NCI-H524 treated with DMSO at 0.1 percent for 48 hours (cell line): ENCODE data around the gene GABRB1.
A peak's percentile ranks its signal among the peaks of the same experiment; 100 is the strongest.
"Not testable (repeated sequence)": the region's sequence is repeated elsewhere in the genome, so short reads cannot be mapped to it uniquely, and the experiment has no call there.

Experiments
- DNase-seq: peaks from one replicate; lab custom pipeline; 2025; lab: John Stamatoyannopoulos, UW

GABRB1 gene

DNA sequence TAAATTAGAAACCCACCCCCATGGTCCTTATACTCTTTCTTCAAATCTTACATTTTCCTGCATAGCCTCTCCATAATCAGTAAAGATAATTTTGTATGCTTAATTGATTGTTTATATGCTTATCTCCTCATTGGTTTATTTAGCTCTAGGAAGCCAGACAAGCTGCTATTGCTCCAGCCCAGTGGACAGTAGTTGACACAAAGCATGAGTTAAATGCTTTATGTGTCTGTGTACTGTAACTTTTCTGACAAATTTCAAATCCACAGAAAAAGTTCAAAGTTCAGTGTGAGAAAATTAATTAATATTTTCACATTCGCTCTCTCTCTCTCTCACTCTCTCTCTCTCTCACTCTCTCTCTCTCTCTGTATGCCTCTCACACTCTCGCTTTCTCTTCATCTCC, 181.7 kb downstream of the GABRB1 start:
- no peak for DNase-seq

DNA sequence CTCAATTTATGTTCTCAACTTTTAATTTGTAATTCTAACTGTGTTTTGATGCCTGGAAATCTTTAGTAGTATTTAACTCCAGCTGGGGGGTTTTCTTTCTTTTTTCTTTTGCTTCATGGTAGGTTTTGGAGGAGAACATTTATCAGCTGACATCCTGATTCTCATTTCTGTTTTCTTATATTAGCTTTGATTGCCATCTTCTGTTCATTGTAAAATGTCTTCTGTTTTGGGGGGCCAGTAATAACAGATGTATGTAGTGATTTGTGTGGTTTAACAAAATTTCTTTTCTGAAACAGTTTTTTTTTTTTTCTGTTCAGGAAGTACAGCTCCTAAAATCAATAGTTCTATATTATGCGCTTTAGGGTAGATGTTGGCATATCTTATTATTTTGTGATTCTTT, 182.2 kb downstream of the GABRB1 start:
- no peak for DNase-seq

GRCh38 chr4:47213971-47214370, 182.6 kb downstream of the GABRB1 start:
- no peak for DNase-seq

- DNase-seq: no peak
Observed at GRCh38 chr4:47215759-47216158, 184.4 kb downstream of the GABRB1 start.

DNA sequence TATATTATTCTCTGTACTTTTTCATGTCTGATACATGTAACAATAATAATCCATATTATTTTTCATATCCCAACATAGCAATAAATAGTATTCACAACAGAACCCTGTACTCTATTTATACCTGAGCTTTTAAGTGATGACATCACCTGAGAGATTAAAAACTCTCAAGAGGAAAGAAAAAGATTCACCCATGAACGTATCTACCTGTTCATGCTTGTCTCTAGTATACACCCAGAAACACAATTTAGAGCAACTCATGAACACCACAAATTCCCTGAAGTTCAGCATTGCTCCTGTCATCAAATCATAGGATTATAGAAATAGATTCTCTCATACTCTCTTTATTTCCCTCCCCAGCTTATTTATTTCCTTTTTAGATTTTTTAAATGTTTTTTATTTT, 185.9 kb downstream of the GABRB1 start:
- no peak for DNase-seq

GRCh38 chr4:47217884-47218283, 186.5 kb downstream of the GABRB1 start:
- DNase-seq: no peak

GRCh38 chr4:47218631-47219030, 187.3 kb downstream of the GABRB1 start:
- no peak for DNase-seq

GRCh38 chr4:47219586-47219985, 188.2 kb downstream of the GABRB1 start:
- DNase-seq: no peak

- DNase-seq: no peak
Observed at GRCh38 chr4:47221721-47222120, 190.4 kb downstream of the GABRB1 start.

GRCh38 chr4:47222276-47222675, 190.9 kb downstream of the GABRB1 start:
- DNase-seq: no peak

GRCh38 chr4:47224361-47224760, 193.0 kb downstream of the GABRB1 start:
- no peak for DNase-seq

GRCh38 chr4:47235721-47236120, 204.4 kb downstream of the GABRB1 start:
- no peak for DNase-seq

GRCh38 chr4:47238667-47239066, 207.3 kb downstream of the GABRB1 start:
- DNase-seq: no peak

GRCh38 chr4:47239649-47240048, 208.3 kb downstream of the GABRB1 start:
- no peak for DNase-seq

GRCh38 chr4:47251348-47252135, 220.2 kb downstream of the GABRB1 start:
- no peak for DNase-seq

- DNase-seq: no peak
Observed at GRCh38 chr4:47263721-47264120, 232.4 kb downstream of the GABRB1 start.

GRCh38 chr4:47270201-47270888, 239.0 kb downstream of the GABRB1 start:
- no peak for DNase-seq

DNA sequence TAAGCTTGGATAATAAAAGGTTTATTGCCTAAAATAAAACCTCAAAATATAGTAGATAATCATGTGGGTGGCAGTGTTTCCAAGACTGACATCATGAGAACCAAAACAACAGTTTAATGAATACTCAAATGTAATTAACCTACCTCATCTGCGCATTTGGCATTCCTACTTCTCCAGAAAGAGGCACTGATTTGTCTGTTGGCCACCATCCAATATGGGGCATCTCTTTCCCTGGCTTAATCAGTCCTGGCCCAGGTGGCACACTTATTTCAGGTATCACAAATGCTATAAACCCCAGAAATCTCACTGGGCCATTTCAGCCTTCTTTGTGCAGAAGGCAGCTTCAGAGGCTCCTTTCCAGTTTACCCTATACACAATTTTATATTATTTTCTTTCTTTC, 239.9 kb downstream of the GABRB1 start:
- DNase-seq: no peak

DNA sequence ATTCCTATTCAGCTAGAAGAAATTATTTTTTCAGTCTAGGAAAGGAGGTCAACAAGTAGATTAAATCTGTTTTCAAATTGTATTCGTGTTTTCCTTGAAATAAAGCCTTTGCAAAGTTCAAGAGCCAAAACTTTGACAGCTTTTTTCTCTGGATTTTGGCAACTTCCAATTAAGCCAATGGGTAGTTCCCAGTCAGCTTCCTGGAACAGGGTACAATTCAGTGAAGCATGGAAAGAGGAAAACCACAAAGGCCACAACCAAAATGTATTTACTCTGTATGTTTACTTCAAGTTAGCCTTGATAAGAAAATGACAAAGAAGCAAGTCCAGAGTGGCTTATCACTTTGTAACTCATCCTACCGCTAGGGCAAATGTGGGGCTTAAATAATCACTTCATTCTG, 243.5 kb downstream of the GABRB1 start:
- no peak for DNase-seq

GRCh38 chr4:47275595-47275994, 244.2 kb downstream of the GABRB1 start:
- DNase-seq: no peak

- DNase-seq: peak; percentile 74
Observed at GRCh38 chr4:47278631-47279030, 247.3 kb downstream of the GABRB1 start.

DNA sequence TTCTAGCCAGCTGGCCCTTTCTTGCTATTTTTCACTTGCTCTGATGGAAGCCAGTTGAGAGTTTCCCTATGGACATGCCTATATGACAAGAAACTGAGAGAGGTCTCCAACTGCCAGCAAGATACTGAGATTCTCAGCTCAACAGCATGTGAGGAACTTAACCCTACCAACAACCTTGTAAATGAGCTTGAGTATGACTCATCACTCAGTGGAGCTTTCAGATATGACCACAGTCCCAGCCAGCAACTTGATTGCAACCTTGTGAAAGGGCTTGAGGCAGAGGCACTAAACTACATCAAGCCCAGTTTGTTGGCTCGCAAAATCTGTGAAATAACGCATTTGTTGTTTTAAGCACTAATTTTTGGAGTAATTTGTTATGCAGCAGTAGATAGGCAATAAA, 256.4 kb downstream of the GABRB1 start:
- no peak for DNase-seq

DNA sequence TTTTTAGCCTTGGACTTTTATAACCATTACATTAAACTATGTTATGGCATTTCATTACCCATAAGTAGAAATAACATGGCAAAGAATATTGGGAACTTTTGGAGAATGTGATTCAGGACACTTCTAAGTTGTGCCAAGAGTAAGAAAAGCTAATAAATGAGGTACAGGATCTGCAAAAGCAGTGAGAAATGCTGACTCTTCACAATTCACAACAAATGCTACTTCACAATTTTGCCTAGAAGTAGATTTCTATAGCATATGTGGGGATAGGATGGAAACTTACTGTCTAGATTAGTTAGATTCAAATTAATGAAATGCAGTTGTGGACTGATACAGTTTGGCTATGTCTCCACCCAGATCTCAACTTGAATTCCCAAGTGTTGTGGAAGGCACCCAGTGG, 258.4 kb downstream of the GABRB1 start:
- DNase-seq: no peak

DNA sequence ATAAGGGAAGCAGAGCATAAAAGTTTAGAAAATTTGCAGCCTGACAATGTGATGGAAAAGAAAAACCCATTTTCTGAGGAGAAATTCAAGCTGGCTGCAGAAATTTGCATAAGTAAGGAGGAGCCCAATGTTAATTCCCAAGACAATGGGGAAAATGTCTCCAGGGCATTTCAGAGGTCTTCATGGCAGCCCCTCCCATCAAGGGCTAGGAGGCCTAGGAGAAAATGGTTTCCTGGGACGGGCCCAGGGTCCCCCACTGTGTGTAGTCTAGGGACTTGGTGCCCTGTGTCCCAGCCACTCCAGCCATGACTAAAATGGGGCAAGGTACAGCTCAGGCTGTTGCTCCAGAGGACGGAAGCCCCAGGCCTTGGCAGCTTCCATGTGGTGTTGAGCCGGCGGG, 259.5 kb downstream of the GABRB1 start:
- DNase-seq: not testable (repeated sequence)
